HG03175 (cell line): ENCODE results near the gene MYO1C.
"Not testable (repeated sequence)": the region's sequence is repeated elsewhere in the genome, so short reads cannot be mapped to it uniquely, and the experiment has no call there.

Source experiments
- ATAC-seq: cut with Tn5 transposase; IDR thresholded peaks from one replicate; pipeline ENCODE4 v1.9.1; 2021; ENCODE audit warnings: mild to moderate bottlenecking, moderate library complexity; ENCODE audit not compliant: unreplicated experiment

Gene MYO1C

DNA sequence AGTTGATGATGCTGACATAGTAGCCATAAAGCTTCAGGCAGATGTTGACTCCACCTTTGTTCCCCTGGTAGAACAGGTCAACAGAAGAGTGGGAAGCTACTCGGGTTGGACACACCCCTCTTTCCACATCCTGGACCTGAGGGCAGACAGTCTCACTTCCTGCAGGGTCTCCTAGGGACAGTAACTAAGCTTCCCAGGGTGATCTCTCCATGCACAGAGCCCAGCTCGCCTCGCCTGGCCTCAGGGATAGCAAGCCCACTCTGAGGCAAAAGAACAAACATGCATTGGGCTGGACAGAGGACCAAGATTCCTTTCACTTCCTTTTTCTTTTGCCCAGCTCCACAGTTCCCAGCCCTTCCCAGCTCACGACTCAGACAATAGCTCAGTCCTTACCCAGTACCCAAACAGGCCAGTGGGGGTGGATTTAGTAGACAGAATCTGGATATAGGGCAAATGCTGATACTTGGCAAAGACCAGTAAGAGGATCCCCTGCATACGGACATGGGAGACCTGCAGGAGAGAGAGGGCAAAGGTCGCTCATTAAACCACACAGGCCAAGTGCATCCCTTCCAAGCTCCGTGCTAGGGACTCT lies 16.9 kb upstream of the MYO1C start:
- no peak for ATAC-seq

DNA sequence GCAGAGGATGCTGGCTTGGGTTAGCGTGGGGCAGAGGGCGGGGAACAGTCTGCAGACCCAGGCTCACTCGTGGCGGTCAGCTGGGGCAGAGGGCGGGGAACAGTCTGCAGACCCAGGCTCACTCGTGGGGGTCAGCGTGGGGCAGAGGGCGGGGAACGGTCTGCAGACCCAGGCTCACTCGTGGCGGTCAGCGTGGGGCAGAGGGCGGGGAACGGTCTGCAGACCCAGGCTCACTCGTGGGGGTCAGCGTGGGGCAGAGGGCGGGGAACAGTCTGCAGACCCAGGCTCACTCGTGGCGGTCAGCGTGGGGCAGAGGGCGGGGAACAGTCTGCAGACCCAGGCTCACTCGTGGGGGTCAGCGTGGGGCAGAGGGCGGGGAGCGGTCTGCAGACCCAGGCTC lies 16.2 kb upstream of the MYO1C start:
- not testable (repeated sequence) for ATAC-seq

DNA sequence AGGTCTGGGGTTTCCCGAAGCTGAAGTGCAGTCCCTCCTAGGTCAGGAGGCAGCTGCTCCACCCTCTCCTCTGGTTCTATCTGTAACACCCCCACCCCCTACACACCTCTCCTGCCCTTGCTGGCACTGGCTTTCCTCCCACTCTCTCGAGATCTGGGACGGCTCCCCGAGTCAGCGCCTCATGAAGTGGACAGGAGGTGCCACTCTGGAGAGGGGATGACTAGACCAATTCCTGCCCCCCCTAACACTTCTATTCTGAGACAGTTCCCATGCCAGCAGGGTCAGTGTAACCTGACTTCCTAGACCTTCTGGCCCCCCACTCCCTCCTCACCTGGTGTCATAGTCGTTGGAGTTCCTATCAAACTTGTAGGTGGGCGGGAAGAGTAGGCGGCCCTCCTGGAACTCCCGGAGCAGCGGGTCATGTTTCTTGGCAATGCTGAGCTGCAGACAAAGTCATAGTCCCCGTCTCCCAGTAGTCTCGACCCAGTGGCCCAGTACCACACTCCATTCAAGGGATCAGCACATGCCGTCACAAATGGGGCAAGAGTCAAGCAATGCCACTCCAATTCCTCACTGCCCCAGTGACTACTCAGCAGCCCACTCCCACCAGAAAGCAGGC lies 14.3 kb upstream of the MYO1C start:
- ATAC-seq = no peak

DNA sequence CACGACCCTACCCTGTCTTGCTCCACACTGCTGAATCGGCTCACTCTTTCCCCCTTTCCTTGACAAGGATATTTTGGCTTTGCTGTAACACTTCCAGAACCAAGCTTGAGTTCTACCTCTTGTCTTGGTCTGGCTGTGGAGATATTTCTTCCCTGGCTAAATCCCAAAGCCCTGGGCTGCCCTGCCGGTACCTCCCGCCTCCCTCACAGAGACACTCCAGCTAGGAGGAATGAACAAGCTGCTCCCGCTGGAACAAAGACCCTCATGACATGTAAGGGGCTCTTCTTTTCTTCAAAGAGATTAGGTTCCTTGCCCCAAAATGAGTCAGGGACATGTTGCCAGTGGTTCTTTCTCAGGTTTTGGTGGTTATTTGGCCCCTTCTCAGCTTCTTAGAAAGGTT lies 13.1 kb upstream of the MYO1C start:
- no peak for ATAC-seq

DNA sequence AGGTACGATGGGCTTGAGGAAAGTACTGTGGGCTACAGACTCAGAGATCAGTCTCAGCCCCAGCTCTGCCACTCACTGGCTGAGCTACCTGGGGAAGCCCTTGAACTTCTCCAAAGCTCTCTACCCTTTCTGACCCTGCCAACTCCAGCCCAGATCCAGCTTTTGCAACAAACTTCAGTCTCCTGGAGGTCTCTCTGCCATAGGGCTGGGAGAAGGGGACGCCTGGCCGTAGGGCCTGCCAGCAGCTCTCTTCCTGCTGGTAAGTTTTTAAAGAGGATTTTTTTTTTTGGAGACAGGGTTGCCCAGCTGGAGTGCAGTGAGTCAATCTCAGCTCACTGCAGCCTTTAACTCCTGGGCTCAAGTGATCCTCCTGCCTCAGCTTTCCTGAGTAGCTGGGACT lies 12.4 kb upstream of the MYO1C start:
- ATAC-seq = no peak

DNA sequence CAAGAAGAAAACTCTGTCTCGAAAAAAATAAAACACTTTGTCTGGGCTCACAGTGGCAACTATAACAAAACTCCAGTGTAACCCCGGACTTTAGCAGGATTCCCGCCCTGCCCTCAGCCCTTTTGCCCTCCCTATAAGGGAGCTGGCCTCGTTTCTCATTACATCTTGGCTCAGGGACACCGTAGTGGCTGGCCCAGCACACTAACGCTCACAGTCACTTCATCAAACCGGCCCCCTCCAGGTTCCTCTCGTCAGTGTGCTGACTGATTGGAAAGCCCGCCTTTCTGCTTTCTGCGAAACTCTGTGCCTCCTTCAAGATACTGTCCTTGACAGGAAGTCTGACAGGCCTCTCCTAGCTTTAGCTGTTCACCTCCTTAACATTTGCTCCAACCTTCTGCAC lies 11.2 kb upstream of the MYO1C start:
- ATAC-seq = no peak

DNA sequence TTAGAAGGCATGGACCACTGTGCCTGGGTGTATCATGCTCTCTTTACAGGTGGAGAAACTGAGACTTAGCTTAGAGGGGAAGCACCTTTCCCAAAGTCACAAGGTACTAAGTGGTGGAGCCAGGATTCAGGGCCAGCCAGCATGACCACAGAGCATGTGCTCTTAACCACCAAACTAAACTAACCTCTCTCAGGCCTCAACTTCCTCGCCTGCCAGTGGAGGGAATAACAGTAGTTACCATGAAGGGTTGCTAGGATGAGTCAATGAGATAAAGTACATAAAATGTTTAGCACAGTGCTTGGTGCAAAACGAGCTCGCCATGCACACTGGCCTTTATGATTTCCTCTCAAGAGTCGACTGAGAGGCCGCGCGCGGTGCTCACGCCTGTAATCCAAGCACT lies 6.4 kb upstream of the MYO1C start:
- ATAC-seq = no peak

DNA sequence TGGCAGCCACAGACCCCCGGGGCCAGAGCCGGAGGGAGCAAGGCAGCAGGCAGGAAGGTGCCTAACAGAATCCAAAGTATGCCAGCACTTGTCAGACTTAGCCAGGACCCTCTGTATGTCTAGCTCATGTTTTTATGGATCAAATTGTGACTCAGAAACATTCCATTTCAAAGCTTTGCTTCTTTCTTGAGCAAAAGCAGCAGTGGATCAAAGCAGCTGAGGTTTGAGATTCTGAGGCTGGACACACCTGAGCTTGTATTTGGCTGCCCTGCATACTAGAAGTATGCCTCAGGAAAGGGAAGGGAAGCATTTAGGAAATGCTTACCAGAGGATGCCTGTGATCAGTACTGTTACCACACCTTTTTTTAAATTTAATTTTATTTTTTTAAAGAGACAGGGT lies 5.7 kb upstream of the MYO1C start:
- no peak for ATAC-seq

DNA sequence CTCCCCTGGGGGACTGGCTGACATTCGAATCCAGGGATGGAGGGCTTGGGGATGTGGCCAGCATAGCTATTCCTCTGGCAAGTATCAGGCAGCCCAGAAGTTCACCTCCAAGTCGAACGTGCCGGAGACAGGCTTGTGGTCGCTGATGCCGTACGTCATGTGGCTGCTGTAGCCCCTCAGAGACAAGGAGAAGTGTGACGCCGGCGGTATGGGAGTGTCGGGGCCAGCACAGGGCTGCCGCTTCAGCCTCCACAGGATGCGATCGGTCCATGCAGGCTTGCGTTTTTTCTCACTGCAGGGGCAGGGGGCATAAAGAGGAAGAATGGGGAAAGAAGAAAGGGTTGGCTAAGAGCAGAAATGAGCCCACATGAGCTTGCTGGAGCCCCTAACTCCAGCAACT lies 5.3 kb upstream of the MYO1C start:
- ATAC-seq = no peak

DNA sequence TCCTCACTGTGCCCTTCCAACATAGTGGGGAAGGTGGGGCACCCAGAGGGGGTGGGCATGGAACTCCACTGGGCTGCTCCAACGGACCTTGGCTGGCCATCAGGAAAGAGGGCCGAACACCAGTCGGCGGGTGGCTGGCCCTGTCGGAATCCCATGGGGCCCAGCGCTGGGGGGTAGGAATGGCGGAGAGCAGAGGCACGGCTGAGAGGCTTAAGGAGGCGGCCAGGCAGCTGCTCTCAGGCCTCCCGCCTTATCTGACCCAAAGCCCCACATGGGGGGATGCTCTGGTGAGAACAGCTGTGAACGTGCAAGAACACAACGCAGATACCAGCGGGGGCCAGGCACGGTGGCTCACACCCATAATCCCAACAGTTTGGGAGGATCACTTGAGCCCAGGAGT lies 4.4 kb upstream of the MYO1C start:
- no peak for ATAC-seq

DNA sequence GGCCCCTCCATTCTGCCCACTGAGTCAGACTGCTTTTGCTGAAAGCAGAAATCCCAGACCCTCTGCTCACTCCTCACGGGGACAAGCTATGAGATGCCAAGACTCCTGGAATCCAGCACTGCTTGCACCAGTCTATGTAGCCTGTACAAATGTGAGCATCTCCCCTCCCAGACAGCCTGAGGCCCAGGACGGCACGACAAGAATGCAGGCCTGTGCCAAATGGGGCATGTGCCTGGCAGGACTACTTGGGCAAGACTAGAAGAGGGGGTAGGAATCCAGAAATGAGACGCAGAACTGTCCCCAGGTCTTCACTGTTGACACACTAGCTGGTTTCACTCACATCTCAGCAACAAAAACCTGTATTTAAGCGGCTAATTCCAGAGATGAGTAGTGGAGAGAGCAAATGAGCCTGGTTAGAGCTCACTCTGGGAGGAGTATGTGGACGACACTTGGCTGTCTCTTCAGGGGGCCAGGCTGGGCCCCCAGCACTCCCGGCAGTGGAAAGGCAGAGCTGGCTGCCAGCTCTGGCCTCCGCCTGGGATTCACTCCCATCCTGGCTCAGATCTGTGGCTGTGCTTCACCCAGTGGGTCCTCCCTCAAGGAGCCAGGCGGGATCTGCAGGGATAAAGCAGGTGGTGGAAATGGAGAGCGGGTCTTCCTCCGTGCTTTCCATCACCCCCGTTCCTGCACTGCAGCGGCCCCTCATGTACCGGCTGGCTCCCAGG lies 2.9 kb upstream of the MYO1C start:
- no peak for ATAC-seq

DNA sequence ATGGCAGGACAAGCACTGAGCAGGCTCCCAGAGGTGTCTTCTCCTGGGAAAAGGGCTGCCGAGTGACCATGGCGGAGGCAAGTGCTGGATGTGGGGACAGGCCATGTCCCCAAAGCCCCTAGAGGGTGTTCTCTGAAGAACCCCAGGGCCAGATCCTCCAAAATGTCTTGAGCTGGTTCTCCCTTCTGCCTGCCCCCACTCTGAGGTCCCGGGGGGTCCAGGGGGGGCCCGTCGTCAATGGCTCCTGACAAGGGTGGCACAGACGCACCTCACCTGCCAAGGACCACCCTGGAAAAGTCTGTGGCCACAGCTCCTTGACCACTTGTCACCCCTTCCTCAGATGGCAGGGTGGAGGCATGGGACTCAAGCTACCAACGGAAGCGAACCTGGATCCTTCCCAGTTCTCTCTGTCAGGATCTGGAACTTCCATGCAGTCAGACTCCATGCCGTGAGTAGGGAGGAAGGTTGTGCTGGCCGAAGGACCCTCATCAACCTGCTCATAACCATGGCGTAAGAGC lies 2.3 kb upstream of the MYO1C start:
- no peak for ATAC-seq

DNA sequence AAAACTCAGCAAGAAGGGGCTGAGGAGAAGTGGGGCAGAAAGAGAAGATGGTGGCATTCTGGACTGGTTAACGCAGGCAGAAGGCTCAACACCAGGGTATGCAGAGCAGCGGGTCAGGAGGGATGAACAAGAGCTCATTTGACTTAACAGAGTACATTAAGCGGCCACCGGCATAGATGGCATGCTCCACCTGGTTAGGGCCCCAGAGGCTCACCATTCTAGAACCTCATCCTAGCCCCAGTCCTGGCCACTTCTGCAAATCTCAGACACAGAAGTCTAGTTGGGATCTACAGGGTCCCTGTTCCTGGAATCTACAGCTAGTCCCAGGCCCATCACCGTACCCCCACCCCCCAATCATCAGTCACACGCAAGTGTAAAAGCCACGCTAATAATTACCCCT lies 1.7 kb upstream of the MYO1C start:
- no peak for ATAC-seq

DNA sequence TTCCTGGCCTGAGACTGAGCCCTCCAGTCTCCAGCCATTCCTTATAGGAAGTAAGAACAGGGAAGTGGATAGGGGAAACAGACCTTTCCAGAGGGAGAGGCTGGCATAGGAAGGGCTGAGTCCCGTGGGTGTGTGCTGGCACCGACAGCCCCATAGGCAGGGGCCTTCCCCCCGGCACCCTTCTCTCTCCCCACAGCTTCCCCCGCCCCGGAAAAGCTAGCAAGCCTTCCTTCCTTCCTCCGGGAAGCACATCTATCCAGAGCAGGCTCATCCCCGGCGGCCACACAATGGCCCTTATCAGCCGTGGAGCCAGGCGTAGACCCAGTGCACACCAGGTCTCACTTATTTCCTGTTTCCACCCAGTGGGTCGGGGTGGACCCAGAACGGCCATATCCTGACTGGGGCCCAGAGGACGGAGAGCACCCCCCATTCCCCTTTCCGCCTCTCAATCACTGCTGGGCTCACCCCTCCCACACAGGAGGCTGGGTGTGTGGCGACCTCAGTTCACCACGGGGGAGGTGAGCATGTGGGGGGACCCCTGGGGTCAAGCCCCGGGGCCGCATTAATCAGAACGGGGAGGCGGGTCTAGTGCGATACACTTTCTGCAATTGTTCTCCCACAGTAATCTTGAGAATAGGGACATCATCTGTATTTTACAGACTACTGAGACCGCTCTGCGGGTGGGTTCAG lies 950 bp upstream of the MYO1C start:
- no peak for ATAC-seq

DNA sequence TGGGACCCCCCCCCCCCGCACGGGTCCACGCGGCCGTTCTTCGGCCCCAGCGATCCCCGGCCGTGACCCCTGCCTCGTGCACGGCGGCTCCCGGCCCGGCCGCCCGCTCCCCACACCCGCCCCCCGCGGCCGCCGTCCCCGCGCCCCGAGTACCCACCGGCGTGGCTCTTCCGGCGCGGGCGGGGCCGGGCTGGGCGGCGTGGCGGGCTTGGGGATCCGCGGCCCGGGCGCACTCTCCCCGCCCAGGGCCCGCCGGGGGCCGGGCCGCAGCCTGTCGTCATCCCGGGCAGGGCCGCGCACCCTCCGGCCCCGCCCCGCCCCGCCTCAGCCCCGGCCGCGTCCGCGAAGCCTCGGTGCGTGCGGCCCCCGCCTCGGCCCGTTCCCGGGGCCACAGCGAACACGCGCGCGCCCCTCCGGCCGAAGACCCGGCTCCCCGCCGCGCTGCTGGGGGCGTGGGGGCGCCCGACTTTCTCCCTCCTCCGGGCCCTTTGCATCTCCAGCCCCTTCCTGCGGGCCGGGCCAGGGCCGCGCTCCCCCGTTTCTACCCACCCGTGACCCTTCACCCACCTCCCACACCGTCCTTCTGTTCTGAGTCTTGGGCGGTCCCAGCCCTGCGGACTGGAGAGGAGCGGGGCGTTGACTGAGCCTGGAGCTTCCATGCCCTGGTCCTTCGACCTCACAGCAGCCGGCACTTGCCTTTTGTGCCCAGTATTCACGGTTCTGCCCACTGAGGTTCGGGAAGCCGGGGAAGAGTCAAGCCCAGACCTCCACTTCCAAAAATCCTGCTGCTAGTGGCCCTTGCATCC lies 840 bp downstream of the MYO1C start:
- peak; percentile 38 for ATAC-seq

DNA sequence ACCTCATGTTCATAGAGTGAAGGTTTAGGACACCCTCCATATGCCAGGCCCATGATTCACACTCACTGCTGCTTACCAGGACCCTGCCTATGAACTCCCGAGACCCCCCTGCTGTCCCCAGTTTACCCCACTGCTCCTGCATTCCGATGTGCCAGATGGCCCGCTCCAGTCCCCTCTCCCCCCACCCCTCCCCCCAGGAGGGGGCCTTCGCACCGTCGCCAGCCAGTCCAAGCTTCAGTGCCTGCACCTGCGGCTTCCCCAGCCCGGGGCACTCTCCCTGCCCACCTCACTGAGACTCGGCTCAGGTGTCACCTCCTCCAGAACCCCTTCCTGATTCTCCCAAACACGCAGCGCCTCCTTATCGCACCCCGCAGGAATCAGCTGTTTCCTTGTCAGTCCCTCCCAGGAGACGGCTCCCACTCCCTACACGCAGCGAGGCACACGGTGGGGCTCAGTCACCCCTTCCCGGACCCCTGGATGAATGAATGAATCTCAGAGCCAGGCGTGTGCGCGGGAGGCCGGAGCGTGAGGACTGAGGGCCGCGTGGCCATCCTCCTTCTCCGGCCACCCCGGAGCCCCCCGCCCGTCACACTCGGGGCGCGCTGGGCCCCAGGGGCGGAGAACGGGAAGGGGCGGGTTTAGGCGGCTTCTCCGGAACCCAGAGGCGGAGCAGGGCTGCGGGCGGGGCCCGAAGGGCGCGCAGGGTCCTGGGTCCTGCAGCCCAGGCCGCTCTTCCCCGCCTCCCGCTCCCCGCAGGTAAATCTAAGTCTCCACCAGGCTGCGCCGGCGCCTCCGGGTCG lies 1.6 kb downstream of the MYO1C start:
- peak; percentile 40 for ATAC-seq

DNA sequence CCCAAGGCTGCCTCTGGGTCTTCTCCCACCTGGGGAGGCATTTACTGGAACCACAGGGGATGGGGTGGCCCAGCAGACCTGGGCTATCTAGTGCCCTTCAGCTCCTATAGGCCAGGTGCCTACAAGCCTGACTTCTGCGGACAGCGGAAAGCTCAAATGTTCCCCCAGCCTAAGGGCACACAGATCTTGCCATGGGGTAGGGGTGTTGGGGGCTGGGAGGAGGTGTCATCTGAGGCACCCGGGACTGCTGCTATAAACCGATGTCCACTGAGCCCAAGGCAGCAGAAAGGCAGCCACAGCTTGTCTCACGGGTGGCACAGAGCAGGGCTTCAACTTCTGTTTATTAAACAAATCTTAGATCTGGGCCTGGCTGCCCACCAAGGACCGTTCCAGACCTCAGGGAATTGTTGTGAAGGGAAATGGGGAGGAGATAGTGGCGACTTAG lies 3.6 kb downstream of the MYO1C start:
- ATAC-seq = no peak

DNA sequence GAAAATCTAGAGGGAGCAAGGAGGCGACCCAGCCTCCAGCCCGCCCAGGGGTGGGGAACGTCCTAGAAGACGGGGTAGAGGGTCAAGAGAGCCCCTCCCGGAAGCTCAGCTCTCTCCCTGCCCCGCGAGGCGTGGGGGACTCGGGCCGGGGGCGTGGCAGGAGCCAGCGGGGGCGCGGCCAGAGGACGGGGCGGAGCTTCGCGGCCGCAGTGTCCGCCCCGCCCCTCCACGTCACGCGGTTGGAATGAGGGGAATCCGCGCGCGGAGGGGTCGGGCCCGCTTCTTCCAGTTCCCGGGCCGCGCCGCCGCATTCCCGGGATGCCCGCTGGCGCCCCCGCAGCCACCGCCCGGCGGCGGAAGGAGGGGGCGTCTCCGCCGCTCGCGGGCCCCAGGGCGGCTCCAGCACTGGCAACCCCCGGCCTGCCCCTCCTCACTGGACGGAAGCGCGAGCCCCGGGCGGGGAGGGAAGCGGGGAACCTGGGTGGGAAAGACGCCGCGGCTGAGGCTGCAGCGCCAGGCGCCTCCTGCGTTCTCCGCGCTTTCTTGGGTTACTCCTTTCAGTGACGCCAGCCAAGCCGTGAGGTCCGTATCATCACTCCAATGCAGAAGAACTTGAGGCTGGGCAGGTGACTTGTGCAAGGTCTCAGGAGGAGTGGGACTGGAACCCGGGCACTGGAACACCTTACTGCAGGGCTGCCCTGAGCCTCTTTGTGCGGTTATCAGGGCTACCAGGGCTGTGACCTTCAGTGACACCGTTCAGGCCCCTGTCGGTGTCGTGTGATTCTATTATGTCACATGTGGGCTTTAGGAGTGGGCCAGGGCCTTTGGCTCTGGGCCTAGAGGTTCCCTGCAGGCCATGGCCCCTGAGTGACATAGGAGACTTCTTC lies 4.3 kb downstream of the MYO1C start:
- ATAC-seq = peak; percentile 31
